ENCODE results near the gene OPCML. TPM values are rescaled to one million over a fixed set of nuclear protein-coding genes. Genes with fewer than 3 reads are reported as not detected.

The OPCML gene
- total RNA-seq, 1 experiment from 2014 or later, result 0.21 TPM

GRCh38 chr11:133081730-133082452 is 450.4 kb downstream of the OPCML start:
- peak overlapping the region; percentile 37 for H3K4me3 ChIP-seq (ENCODE audit: insufficient read depth, low read depth, low read length)
- DNase-seq, result peak; percentile 78
- H3K27me3 ChIP-seq (ENCODE audit: control insufficient read depth, insufficient read depth, low read length), result peaks cover 11% of the 10 kb centered on the region
- H3K36me3 ChIP-seq (replicated peaks; ENCODE audit: control insufficient read depth, insufficient read depth, low read length), result no peaks in the 10 kb centered on the region

GRCh38 chr11:133081020-133081419 is 451.3 kb downstream of the OPCML start:
- Histone ChIP-seq H3K4me3 (ENCODE audit: insufficient read depth, low read depth, low read length) (no peak overlapping the region), H3K27me3 (ENCODE audit: control insufficient read depth, insufficient read depth, low read length) (peaks cover 11% of the 10 kb centered on the region), H3K36me3 (replicated peaks; ENCODE audit: control insufficient read depth, insufficient read depth, low read length) (no peaks in the 10 kb centered on the region)
- peak; percentile 62 for DNase-seq

- Histone ChIP-seq H3K4me3 (ENCODE audit: insufficient read depth, low read depth, low read length) (no peak overlapping the region), H3K36me3 (replicated peaks; ENCODE audit: control insufficient read depth, insufficient read depth, low read length) (no peaks in the 10 kb centered on the region), H3K27me3 (ENCODE audit: control insufficient read depth, insufficient read depth, low read length) (peaks cover 9% of the 10 kb centered on the region)
- DNase-seq, result peak; percentile 77
Measured at GRCh38 chr11:133078591-133079404, 453.5 kb downstream of the OPCML start.

- DNase-seq, result no peak
- Histone ChIP-seq H3K36me3 (replicated peaks; ENCODE audit: control insufficient read depth, insufficient read depth, low read length) (no peaks in the 10 kb centered on the region), H3K4me3 (ENCODE audit: insufficient read depth, low read depth, low read length) (no peak overlapping the region), H3K27me3 (ENCODE audit: control insufficient read depth, insufficient read depth, low read length) (peaks cover 1% of the 10 kb centered on the region; the same call in 1 of the 2 replicates)
Measured at GRCh38 chr11:133078012-133078411, 454.3 kb downstream of the OPCML start.

GRCh38 chr11:133075351-133075750 is 456.9 kb downstream of the OPCML start:
- Histone ChIP-seq H3K27me3 (ENCODE audit: control insufficient read depth, insufficient read depth, low read length) (no peaks in the 10 kb centered on the region; the same call in 1 of the 2 replicates), H3K36me3 (replicated peaks; ENCODE audit: control insufficient read depth, insufficient read depth, low read length) (no peaks in the 10 kb centered on the region), H3K4me3 (ENCODE audit: insufficient read depth, low read depth, low read length) (no peak overlapping the region)
- DNase-seq, result no peak

- no peak overlapping the region for H3K4me3 ChIP-seq (ENCODE audit: insufficient read depth, low read depth, low read length)
- no peak for DNase-seq
- H3K27me3 ChIP-seq (ENCODE audit: control insufficient read depth, insufficient read depth, low read length), result no peaks in the 10 kb centered on the region
- H3K36me3 ChIP-seq (replicated peaks; ENCODE audit: control insufficient read depth, insufficient read depth, low read length), result no peaks in the 10 kb centered on the region
Measured at GRCh38 chr11:133072858-133073582, 459.3 kb downstream of the OPCML start.

GRCh38 chr11:133072378-133072777 is 459.9 kb downstream of the OPCML start:
- no peak for DNase-seq
- no peaks in the 10 kb centered on the region for H3K27me3 ChIP-seq (ENCODE audit: control insufficient read depth, insufficient read depth, low read length)
- H3K4me3 ChIP-seq (ENCODE audit: insufficient read depth, low read depth, low read length), result no peak overlapping the region
- no peaks in the 10 kb centered on the region for H3K36me3 ChIP-seq (replicated peaks; ENCODE audit: control insufficient read depth, insufficient read depth, low read length)

- peak; percentile 50 for DNase-seq
- no peak overlapping the region for H3K4me3 ChIP-seq (ENCODE audit: insufficient read depth, low read depth, low read length)
- no peaks in the 10 kb centered on the region for H3K36me3 ChIP-seq (replicated peaks; ENCODE audit: control insufficient read depth, insufficient read depth, low read length)
- H3K27me3 ChIP-seq (ENCODE audit: control insufficient read depth, insufficient read depth, low read length), result no peaks in the 10 kb centered on the region
Measured at GRCh38 chr11:133070791-133071190, 461.5 kb downstream of the OPCML start.

GRCh38 chr11:133070021-133070713 is 462.1 kb downstream of the OPCML start:
- Histone ChIP-seq H3K4me3 (ENCODE audit: insufficient read depth, low read depth, low read length) (no peak overlapping the region), H3K27me3 (ENCODE audit: control insufficient read depth, insufficient read depth, low read length) (no peaks in the 10 kb centered on the region), H3K36me3 (replicated peaks; ENCODE audit: control insufficient read depth, insufficient read depth, low read length) (no peaks in the 10 kb centered on the region)
- DNase-seq, result peak; percentile 61

- Histone ChIP-seq H3K27me3 (ENCODE audit: control insufficient read depth, insufficient read depth, low read length) (no peaks in the 10 kb centered on the region; the same call in 1 of the 2 replicates), H3K4me3 (ENCODE audit: insufficient read depth, low read depth, low read length) (no peak overlapping the region), H3K36me3 (replicated peaks; ENCODE audit: control insufficient read depth, insufficient read depth, low read length) (no peaks in the 10 kb centered on the region)
- DNase-seq, result peak; percentile 41
Measured at GRCh38 chr11:133065847-133066485, 466.3 kb downstream of the OPCML start.

- Histone ChIP-seq H3K36me3 (replicated peaks; ENCODE audit: control insufficient read depth, insufficient read depth, low read length) (no peaks in the 10 kb centered on the region), H3K27me3 (ENCODE audit: control insufficient read depth, insufficient read depth, low read length) (no peaks in the 10 kb centered on the region; the same call in 1 of the 2 replicates), H3K4me3 (ENCODE audit: insufficient read depth, low read depth, low read length) (peak overlapping the region; percentile 63)
- peak; percentile 47 for DNase-seq
Measured at GRCh38 chr11:133064961-133065360, 467.3 kb downstream of the OPCML start.

- DNase-seq, result peak; percentile 94
- Histone ChIP-seq H3K4me3 (ENCODE audit: insufficient read depth, low read depth, low read length) (peak overlapping the region; percentile 63), H3K27me3 (ENCODE audit: control insufficient read depth, insufficient read depth, low read length) (no peaks in the 10 kb centered on the region; the same call in 1 of the 2 replicates), H3K36me3 (replicated peaks; ENCODE audit: control insufficient read depth, insufficient read depth, low read length) (no peaks in the 10 kb centered on the region)
Measured at GRCh38 chr11:133064152-133064877, 468.0 kb downstream of the OPCML start.

GRCh38 chr11:133058501-133058900 is 473.8 kb downstream of the OPCML start:
- DNase-seq, result peak; percentile 47
- Histone ChIP-seq H3K4me3 (ENCODE audit: insufficient read depth, low read depth, low read length) (no peak overlapping the region), H3K27me3 (ENCODE audit: control insufficient read depth, insufficient read depth, low read length) (no peaks in the 10 kb centered on the region; the same call in 1 of the 2 replicates), H3K36me3 (replicated peaks; ENCODE audit: control insufficient read depth, insufficient read depth, low read length) (no peaks in the 10 kb centered on the region)

All from H7 (cell line).